Activated CD8-positive, alpha-beta T cell treated with anti-CD3 and anti-CD28 coated beads for 36 hours (primary cell): ENCODE results near the gene CBX2. TPM values are rescaled to one million over a fixed set of nuclear protein-coding genes. Genes with fewer than 3 reads are reported as not detected.

Experiments
- ATAC-seq: fragments of 200-7000 bp; cut with Tn5 transposase; one replicate; pipeline ENCODE4 v1.10.0; 2021; ENCODE audit warnings: mild to moderate bottlenecking, moderate library complexity
- CTCF ChIA-PET: fragments of 350-600 bp; sonication (Branson Sonifier 250); formaldehyde crosslinking; loops from one replicate; lab custom pipeline; 2021; ENCODE audit warnings: antibody characterized with exemption; lab: Charles Lee
- POLR2A ChIA-PET: fragments of 350-600 bp; sonication (Branson Sonifier 250); formaldehyde crosslinking; loops from one replicate; lab custom pipeline; 2021; ENCODE audit warnings: antibody characterized with exemption; lab: Charles Lee
- DNase-seq: peaks from one replicate; pipeline ENCODE4 v3.0.0-alpha.2; 2020
- H3K27ac Mint-ChIP-seq: one replicate; pipeline ENCODE4 v1.8.0; 2021; ENCODE audit warnings: mild to moderate bottlenecking, mixed read lengths
- H3K27me3 Mint-ChIP-seq: one replicate; pipeline ENCODE4 v1.8.0; 2021; ENCODE audit warnings: mixed read lengths
- H3K36me3 Mint-ChIP-seq: one replicate; pipeline ENCODE4 v1.8.0; 2021; ENCODE audit warnings: low read depth, mixed read lengths
- H3K4me1 Mint-ChIP-seq: one replicate; pipeline ENCODE4 v1.8.0; 2021; ENCODE audit warnings: low read depth, mixed read lengths
- H3K4me3 Mint-ChIP-seq: one replicate; pipeline ENCODE4 v1.8.0; 2021; ENCODE audit warnings: mild to moderate bottlenecking, moderate library complexity, mixed read lengths
- H3K9me3 Mint-ChIP-seq: one replicate; pipeline ENCODE4 v1.8.0; 2021; ENCODE audit warnings: mixed read lengths
- intact Hi-C: fragments of 100-400 bp; cut with micrococcal nuclease; formaldehyde crosslinking; loops from one replicate; pipeline ENCODE4 v1.10.0; 2022
- total RNA-seq, 2 experiments: library from RNA; stranded (reverse); gene quantifications; one replicate each; pipeline ENCODE4 v1.2.3, GENCODE V29; 2021
- TF ChIP-seq, protein P1 (sequence below): fragments of 200-600 bp; IDR thresholded peaks from one replicate; pipeline ENCODE4 v1.8.0; 2022; ENCODE audit warnings: antibody characterized with exemption, mild to moderate bottlenecking

CBX2 gene
- total RNA-seq, 2 experiments from 2014 or later, result 8.0 to 9.7 TPM

GRCh38 chr17:79802736-79803420 is 24.9 kb downstream of the CBX2 start:
- CTCF ChIA-PET, result interaction anchor here (1.1 to 2.7 kb wide), 4 partner anchors 13 to 42 kb away, joined by 3 to 10 read pairs (median 4); no protein-coding TSS in a partner anchor
- POLR2A ChIA-PET, result interaction anchor here (0.6 to 5.6 kb wide), 7 partner anchors 9 to 194 kb away, joined by 3 to 34 read pairs (median 11); partner anchors contain the start of gene CBX4
- Mint-ChIP-seq H3K4me3 (no peak overlapping the region), H3K4me1 (peaks cover 50% of the 10 kb centered on the region), H3K9me3 (no peaks in the 10 kb centered on the region), H3K27me3 (peaks cover 69% of the 10 kb centered on the region), H3K36me3 (peaks cover 2% of the 10 kb centered on the region), H3K27ac (no peak overlapping the region)
- DNase-seq (no peak), ATAC-seq (no peak)
- intact Hi-C loops, result no loop called here
- TF ChIP-seq, protein P1, sequence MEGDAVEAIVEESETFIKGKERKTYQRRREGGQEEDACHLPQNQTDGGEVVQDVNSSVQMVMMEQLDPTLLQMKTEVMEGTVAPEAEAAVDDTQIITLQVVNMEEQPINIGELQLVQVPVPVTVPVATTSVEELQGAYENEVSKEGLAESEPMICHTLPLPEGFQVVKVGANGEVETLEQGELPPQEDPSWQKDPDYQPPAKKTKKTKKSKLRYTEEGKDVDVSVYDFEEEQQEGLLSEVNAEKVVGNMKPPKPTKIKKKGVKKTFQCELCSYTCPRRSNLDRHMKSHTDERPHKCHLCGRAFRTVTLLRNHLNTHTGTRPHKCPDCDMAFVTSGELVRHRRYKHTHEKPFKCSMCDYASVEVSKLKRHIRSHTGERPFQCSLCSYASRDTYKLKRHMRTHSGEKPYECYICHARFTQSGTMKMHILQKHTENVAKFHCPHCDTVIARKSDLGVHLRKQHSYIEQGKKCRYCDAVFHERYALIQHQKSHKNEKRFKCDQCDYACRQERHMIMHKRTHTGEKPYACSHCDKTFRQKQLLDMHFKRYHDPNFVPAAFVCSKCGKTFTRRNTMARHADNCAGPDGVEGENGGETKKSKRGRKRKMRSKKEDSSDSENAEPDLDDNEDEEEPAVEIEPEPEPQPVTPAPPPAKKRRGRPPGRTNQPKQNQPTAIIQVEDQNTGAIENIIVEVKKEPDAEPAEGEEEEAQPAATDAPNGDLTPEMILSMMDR, result no peak

DNA sequence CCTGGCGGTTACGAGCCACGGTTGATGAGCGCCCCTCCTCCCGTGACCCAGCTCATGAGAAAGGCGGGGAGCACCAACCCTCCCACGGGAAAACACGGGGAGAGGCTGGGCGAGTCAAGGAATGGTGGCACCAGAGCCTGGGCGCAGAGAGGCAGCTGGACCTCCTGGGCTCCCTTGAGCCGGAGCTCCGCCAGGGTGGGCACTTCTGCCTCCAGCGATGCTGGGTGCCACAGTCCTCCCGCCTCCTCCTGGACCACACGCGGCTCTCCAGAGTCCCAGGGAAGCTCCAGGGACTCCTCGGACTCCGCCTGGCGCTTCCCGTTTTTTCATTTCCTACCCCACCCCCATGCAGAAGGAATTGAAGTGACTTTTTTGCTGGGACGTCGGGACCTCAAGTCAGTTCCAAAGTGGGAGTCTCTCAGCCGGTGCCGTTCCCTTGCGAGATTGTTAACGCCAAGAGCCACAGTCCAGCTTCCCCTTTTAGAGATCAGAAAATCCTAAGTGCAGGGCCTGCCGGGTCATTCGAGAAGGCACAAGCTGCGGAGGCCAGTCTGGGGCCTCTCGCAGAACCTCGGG is 25.6 kb downstream of the CBX2 start:
- no peaks in the 10 kb centered on the region for H3K9me3 Mint-ChIP-seq
- no peak overlapping the region for H3K27ac Mint-ChIP-seq
- H3K27me3 Mint-ChIP-seq, result peaks cover 72% of the 10 kb centered on the region
- ChIA-PET CTCF (interaction anchor here (1.1 to 2.7 kb wide), 3 partner anchors 14 to 41 kb away, joined by 3 to 10 read pairs (median 6); no protein-coding TSS in a partner anchor), POLR2A (interaction anchor here (0.6 to 5.6 kb wide), 8 partner anchors 9 to 211 kb away, joined by 3 to 34 read pairs (median 4); partner anchors contain the start of gene CBX4)
- no peak for DNase-seq
- peaks cover 2% of the 10 kb centered on the region for H3K36me3 Mint-ChIP-seq
- intact Hi-C loops, result no loop called here
- H3K4me3 Mint-ChIP-seq, result no peak overlapping the region
- H3K4me1 Mint-ChIP-seq, result peaks cover 48% of the 10 kb centered on the region
- ATAC-seq, result no peak
- TF ChIP-seq, protein P1, result no peak

DNA sequence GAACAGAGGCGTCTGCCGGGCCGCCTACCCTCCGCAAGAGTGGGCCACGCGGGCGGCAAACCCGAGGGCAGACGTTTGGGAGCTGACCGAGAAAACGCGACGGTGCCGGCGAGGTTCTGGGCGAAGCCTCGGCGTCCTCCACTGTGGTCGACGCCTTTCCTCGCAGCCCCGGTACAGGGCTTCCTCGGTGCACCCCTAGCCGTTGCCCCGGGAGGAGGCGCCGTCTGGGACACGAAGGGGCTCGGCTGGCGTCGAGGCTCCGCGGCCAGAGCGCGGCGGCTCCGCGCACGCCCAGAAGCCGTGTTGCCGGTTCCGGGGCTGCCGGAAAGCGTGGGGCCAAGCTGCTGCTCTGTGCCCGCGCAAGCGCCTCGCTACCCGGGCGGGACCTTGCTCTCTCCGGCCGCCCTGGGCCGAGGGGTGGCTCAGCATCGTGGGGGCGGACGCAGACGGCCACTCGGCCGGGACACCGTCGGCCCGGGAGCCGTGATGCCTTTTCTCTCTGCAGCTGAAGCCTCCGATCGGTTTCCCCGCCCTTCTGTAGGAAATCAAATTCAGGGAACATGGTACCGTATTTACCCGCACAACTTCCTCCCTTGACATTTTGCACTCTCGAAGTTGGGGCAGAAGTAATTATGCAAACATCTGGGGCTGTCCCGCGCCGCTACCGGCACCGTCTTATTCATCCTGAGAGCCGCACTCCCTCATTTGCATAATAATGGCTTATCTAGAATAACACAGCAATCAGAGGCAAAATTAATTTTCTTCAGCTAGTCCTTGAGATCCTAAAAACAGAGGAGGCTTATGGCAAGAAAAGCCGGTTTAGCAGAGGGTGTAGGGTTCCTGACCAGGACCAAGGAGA is 26.3 kb downstream of the CBX2 start:
- intact Hi-C loops, result no loop called here
- Mint-ChIP-seq H3K4me1 (peaks cover 48% of the 10 kb centered on the region), H3K9me3 (no peaks in the 10 kb centered on the region), H3K27ac (peak overlapping the region; percentile 89), H3K4me3 (peak overlapping the region; percentile 74), H3K36me3 (peaks cover 2% of the 10 kb centered on the region), H3K27me3 (peaks cover 74% of the 10 kb centered on the region)
- ChIA-PET POLR2A (interaction anchor here (0.8 to 5.6 kb wide), 12 partner anchors 8 to 297 kb away, joined by 3 to 34 read pairs (median 4); partner anchors contain the start of genes CBX4 and GAA), CTCF (interaction anchor here (0.7 to 2.7 kb wide), 9 partner anchors 8 to 188 kb away, joined by 3 to 10 read pairs (median 3); partner anchors contain the start of gene CBX4)
- TF ChIP-seq, protein P1, result no peak
- peak; percentile 78 for ATAC-seq
- peak; percentile 95 for DNase-seq

GRCh38 chr17:79804856-79805696 is 27.1 kb downstream of the CBX2 start:
- ATAC-seq (peak; percentile 2), DNase-seq (peak; percentile 61)
- POLR2A ChIA-PET, result interaction anchor here (1.0 to 5.6 kb wide), 12 partner anchors 7 to 296 kb away, joined by 3 to 34 read pairs (median 4); partner anchors contain the start of genes CBX4 and GAA
- H3K4me3 Mint-ChIP-seq, result peak overlapping the region; percentile 74
- peaks cover 70% of the 10 kb centered on the region for H3K27me3 Mint-ChIP-seq
- no peaks in the 10 kb centered on the region for H3K9me3 Mint-ChIP-seq
- CTCF ChIA-PET, result interaction anchor here (0.7 to 2.7 kb wide), 9 partner anchors 7 to 296 kb away, joined by 3 to 10 read pairs (median 4); partner anchors contain the start of genes CBX4 and GAA
- peak overlapping the region; percentile 89 for H3K27ac Mint-ChIP-seq
- peaks cover 43% of the 10 kb centered on the region for H3K4me1 Mint-ChIP-seq
- TF ChIP-seq, protein P1, result no peak
- peaks cover 2% of the 10 kb centered on the region for H3K36me3 Mint-ChIP-seq
- intact Hi-C loops, result no loop called here
